ENCODE measurements around the gene ENTPD5.
"Not testable (repeated sequence)": the region's sequence is repeated elsewhere in the genome, so short reads cannot be mapped to it uniquely, and the experiment has no call there.

ENTPD5 gene

DNA sequence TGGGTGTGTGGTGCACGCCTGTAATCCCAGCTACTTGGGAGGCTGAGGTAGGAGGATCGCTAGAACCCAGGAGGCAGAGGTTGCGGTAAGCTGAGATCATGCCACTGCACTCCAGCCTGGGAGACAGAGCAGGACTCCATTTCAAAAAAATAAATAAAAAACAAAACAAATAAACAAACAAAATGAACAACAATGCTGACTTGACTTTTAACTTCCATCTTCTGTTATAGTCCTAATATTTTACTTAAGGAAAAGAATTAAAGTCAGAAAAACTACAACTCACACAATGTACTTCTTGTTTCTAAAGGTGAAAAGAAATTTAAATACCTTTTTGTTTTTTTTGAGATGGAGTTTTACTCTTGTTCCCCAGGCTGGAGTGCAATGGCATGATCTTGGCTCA is 13.4 kb downstream of the ENTPD5 start:
- not testable (repeated sequence) for DNase-seq (ENCODE audit: low read depth in 2 of 2)

DNA sequence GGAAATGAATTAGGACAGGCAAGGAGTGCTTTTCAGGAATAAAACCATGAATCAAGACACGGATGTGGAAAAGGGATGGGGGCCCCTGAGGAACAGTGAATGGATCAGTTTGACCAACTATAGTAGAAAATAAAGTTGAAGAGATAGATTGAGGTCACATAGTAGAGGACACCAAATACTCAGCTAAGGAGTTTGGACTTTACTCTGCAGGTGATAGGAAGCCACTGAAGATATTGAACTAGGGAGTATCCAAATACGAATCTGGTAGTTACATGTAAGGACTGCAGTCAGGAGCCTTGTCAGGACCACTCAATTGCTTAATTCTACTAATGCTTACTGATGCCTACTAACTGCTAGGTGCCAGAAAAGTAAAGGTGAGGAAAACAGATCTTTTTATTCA is 20.4 kb downstream of the ENTPD5 start:
- DNase-seq (ENCODE audit: low read depth in 2 of 2), result no peak

DNA sequence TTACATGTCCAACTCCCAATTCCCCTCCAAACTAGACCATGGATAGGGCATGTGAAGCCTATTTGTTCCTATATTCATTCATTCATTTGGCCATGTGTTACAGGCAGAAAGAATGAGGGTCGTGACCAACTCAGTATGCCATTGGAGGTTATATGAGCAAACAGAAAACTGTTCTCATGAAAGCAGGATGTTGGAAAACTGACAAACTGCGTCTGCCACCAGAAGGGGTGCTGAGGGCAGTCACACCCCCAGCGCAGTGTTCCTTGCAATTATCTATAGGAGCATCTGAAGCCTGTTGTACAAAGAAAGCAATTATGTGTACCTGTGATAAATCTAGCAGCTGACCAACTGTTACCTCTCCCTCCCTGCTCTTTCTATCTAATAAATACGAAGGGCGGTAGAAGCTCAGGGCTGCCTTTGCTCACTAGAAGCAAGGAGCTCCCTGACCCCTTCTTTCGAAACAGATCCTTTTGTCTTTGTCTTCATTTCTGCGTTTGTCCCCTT is 21.1 kb downstream of the ENTPD5 start:
- no peak for DNase-seq (ENCODE audit: low read depth in 2 of 2)

GRCh38 chr14:73997108-73997943 is 21.8 kb downstream of the ENTPD5 start:
- no peak for DNase-seq (ENCODE audit: low read depth in 2 of 2)

- DNase-seq (ENCODE audit: low read depth in 2 of 2), result no peak
Observed at GRCh38 chr14:73996731-73997107, 22.4 kb downstream of the ENTPD5 start.

DNA sequence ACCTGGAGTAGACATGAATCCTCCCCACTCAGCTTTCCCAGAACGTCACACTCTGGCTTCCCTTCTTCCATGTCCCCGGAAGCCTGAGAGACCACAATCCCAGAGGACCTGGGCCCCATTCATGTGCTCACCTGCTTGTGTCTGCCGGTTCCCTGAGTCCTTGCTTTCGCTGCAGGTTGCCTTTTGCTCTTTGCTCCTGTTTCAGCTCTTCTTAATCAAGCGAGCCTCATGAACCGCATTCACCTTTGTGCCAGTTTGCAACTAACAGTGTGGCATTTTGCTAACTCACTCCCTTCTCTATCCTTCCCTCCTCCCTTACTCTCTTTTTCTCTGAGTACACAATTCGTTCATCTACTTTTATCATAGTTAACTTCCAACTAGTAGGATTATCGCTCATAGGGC is 23.1 kb downstream of the ENTPD5 start:
- no peak for DNase-seq (ENCODE audit: low read depth in 2 of 2)

DNA sequence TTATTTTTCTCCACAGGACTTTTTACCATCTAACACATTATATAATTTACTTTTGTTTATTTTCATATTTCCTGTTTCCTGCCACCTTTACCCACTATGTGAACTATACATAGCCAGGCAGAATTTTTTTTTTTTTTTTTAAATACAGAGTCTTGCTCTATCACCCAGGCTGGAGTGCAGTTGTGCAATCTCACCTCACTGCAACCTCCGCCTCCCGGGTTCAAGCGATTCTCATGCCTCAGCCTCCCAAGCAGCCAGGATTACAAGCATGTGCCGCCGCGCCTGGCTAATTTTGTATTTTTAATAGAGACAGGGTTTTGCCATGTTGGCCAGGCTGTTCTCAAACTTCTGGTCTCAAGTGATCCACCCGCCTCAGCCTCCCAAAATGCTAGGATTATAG is 24.2 kb downstream of the ENTPD5 start:
- not testable (repeated sequence) for DNase-seq (ENCODE audit: low read depth in 2 of 2)

GRCh38 chr14:73991092-73991491 is 28.0 kb downstream of the ENTPD5 start:
- no peak for DNase-seq (ENCODE audit: low read depth in 2 of 2)

GRCh38 chr14:73988656-73989055 is 30.4 kb downstream of the ENTPD5 start:
- not testable (repeated sequence) for DNase-seq (ENCODE audit: low read depth in 2 of 2)

DNA sequence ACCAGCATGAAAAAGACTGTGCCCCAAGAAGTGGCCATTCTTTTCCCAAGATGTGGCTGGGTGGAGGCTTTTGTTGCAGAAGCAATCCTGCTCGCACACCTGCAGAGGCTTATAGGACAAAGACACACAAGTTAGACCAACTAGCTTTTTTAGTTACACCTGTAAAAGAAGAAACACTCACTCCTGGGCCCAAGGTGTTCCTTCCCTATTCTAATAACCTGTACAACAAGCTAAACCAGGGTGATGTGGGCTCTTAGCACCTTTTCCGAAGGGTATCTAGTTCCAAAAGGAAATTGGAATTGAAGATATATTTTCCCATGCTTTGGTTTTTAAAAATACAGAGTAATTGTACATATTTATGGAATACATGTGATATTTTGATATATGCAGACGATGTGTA is 31.0 kb downstream of the ENTPD5 start:
- no peak for DNase-seq (ENCODE audit: low read depth in 2 of 2)

- DNase-seq (ENCODE audit: low read depth in 2 of 2), result no peak
Observed at GRCh38 chr14:73977896-73978295, 41.2 kb downstream of the ENTPD5 start.

DNA sequence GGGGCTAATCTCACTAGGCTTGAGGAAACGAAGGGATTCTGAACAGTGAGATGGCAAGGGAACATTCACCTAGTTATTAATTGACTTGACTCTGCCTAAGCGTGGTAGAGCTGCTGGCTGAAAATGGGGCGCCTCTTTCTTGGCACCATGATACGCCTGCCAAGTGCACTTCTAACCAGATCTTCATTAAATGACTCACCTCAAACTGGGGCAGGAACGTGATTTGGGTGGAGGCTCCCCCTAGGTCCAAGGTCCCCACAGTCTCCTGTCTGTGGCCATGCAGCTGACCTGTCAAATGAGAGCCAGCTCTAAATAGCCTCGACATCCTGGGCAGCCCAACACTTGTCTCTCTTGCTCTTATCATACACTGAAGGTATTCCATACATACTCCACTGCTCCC is 43.0 kb downstream of the ENTPD5 start:
- no peak for DNase-seq (ENCODE audit: low read depth in 2 of 2)

- DNase-seq (ENCODE audit: low read depth in 2 of 2), result no peak
Observed at GRCh38 chr14:73973497-73973896, 45.6 kb downstream of the ENTPD5 start.

- DNase-seq (ENCODE audit: low read depth in 2 of 2), result no peak
Observed at GRCh38 chr14:73968885-73969284, 50.2 kb downstream of the ENTPD5 start.

DNA sequence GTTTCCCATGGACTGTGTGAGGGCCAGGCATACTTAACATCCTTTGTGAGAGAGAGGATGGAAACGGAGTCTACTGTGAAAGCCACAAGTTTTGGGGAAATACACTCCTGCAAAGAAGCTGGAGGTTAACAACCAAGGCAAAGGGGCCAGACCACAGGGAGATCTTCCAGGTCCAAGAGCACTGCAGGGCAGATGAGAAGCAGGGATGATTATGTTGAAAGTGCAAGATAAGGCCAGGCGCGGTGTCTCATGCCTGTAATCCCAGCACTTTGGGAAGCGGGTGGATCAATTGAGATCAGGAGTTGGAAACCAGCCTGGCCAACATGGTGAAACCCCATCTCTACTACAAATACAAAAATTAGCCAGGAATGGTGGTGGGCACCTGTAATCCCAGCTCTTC is 53.9 kb downstream of the ENTPD5 start:
- no peak for DNase-seq (ENCODE audit: low read depth in 2 of 2)

DNA sequence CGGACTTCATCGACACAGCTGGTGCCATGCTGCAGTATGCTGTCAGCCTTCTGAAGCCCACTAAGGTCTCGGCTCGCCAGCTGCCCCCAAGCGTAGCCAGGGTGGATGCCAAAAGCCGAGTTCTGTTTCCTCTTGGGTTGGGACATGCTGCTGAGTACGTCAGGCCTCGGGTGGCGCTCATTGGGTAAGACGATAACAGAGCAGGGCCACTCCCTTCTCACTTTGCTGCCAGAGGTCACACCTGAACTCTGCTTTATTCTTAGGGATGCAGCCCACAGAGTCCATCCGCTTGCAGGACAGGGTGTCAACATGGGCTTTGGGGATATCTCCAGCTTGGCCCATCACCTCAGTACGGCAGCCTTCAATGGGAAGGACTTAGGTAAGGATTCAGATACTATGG is 57.9 kb downstream of the ENTPD5 start:
- no peak for DNase-seq (ENCODE audit: low read depth in 2 of 2)

DNA sequence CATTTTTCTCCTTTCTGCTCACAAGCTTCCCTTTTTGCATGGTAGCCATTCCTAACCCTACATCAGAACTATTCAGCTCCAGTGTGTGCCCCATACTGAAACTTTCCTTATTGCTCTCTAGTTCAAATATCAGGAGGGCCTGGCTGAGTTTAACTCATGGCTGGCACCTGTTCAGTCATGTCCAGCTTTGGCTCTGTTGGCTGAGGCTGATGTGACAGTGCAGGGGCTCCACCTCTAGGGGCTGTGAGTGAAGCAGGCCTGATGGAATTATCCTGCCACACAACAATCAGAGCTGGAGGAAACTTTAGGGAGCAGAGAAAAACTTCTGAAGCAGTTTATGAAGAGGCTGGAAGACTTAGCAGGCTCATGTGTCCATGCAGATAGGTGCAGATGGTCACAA is 60.5 kb downstream of the ENTPD5 start:
- DNase-seq (ENCODE audit: low read depth in 2 of 2), result no peak

DNA sequence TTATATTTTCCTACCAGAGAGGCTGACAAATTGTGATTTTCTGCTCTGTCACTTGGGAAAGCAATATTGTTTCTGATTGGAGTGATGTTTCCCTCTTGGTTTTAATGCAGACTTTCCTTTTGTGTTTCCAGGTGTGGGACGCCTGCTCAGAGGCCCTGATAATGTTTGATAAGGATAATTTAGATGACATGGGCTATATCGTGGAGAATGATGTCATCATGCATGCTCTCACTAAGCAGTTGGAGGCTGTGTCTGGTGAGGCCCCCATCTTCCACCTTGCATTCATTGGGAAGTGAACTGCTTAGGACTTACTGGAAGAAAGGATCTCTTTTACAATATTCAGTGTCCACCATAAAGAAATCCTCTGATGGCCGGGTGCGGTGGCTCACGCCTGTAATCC is 63.4 kb downstream of the ENTPD5 start:
- DNase-seq (ENCODE audit: low read depth in 2 of 2), result no peak

- DNase-seq (ENCODE audit: low read depth in 2 of 2), result no peak
Observed at GRCh38 chr14:73953731-73954130, 65.4 kb downstream of the ENTPD5 start.

GRCh38 chr14:73949752-73950734 is 69.0 kb downstream of the ENTPD5 start, which contains the start of the genes COQ6 and FAM161B:
Gene COQ6 (plus strand): TSS chr14:73950302. CDS start chr14:73950333, 31 bp downstream.
Gene FAM161B (minus strand): TSS chr14:73950094. CDS start chr14:73950026, 68 bp downstream.
- DNase-seq (ENCODE audit: low read depth in 2 of 2), result peak; percentile 86 to 92

DNA sequence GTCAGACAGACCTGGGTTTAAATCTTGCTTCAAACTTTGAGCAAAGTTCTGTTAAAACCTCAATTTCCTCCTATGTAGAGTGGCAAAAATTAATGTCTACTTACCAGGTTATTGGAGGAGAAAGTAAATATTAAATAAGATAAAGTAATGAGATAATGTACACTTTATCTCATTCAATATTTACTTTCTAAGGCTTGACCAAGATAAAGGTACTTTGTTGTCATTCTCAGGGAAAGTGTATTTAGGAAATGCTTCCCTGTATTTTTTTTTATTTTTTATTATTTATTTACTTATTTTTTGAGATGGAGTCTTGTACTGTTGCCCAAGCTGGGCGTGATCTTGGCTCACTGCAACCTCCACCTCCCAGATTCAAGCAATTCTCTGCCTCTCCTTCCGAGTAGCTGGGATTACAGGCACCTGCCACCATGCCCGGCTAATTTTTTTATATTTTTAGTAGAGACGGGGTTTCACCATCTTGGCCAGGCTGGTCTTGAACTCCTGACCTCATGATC is 73.9 kb downstream of the ENTPD5 start:
- no peak for DNase-seq (ENCODE audit: low read depth in 2 of 2)

All from stimulated activated CD8-positive, alpha-beta memory T cell treated with anti-CD3 and anti-CD28 coated beads, Interleukin-15, amount 100 ng/mL, for 48 hours (primary cell).